HG02642 (cell line): ENCODE results near the gene TAT.
"Not testable (repeated sequence)": the region's sequence is repeated elsewhere in the genome, so short reads cannot be mapped to it uniquely, and the experiment has no call there.

Source experiments
- ATAC-seq: cut with Tn5 transposase; IDR thresholded peaks from one replicate; pipeline ENCODE4 v1.9.1; 2021; ENCODE audit warnings: mild to moderate bottlenecking; ENCODE audit not compliant: unreplicated experiment, poor library complexity

Gene TAT

GRCh38 chr16:71576971-71577370 is at the start of gene TAT:
Gene TAT, minus strand, starts transcription at chr16:71577092. Its CDS starts 677 bp downstream, at chr16:71576415.
- ATAC-seq: no peak

GRCh38 chr16:71626018-71626857 is 49.3 kb upstream of the TAT start, which contains the start of gene MARVELD3:
Gene MARVELD3, plus strand, starts transcription at chr16:71626184. Its CDS starts 46 bp downstream, at chr16:71626230.
- ATAC-seq: no peak

GRCh38 chr16:71625113-71625850 is 48.4 kb upstream of the TAT start:
- no peak for ATAC-seq

- ATAC-seq: no peak
Observed at GRCh38 chr16:71623597-71623996, 46.7 kb upstream of the TAT start.

GRCh38 chr16:71622088-71622487 is 45.2 kb upstream of the TAT start:
- ATAC-seq: no peak

- ATAC-seq: no peak
Observed at GRCh38 chr16:71618429-71618828, 41.5 kb upstream of the TAT start.

GRCh38 chr16:71614956-71615355 is 38.1 kb upstream of the TAT start:
- not testable (repeated sequence) for ATAC-seq

GRCh38 chr16:71610936-71611871 is 34.3 kb upstream of the TAT start:
- peak; percentile 64 for ATAC-seq

GRCh38 chr16:71610447-71610846 is 33.6 kb upstream of the TAT start:
- no peak for ATAC-seq

- ATAC-seq: no peak
Observed at GRCh38 chr16:71609066-71609465, 32.2 kb upstream of the TAT start.

GRCh38 chr16:71600822-71601221 is 23.9 kb upstream of the TAT start:
- no peak for ATAC-seq

- ATAC-seq: not testable (repeated sequence)
Observed at GRCh38 chr16:71598426-71598825, 21.5 kb upstream of the TAT start.

- ATAC-seq: not testable (repeated sequence)
Observed at GRCh38 chr16:71595340-71595826, 18.5 kb upstream of the TAT start.

GRCh38 chr16:71594000-71594646 is 17.2 kb upstream of the TAT start:
- ATAC-seq: no peak

- no peak for ATAC-seq
Observed at GRCh38 chr16:71593048-71593999, 16.4 kb upstream of the TAT start.

GRCh38 chr16:71591917-71592316 is 15.0 kb upstream of the TAT start:
- no peak for ATAC-seq

- ATAC-seq: no peak
Observed at GRCh38 chr16:71590584-71590983, 13.7 kb upstream of the TAT start.

- not testable (repeated sequence) for ATAC-seq
Observed at GRCh38 chr16:71590071-71590470, 13.2 kb upstream of the TAT start.
